Frontal cortex (tissue), 4 donors: ENCODE data around the gene TRIM45. TPM values are rescaled to one million over a fixed set of nuclear protein-coding genes. Genes with fewer than 3 reads are reported as not detected.
A peak's percentile ranks its signal among the peaks of the same experiment; 100 is the strongest.
"Not testable (repeated sequence)": the region's sequence is repeated elsewhere in the genome, so short reads cannot be mapped to it uniquely, and the experiment has no call there.

Source experiments
- DNase-seq, 2 donors: peaks; one replicate each; pipeline ENCODE4 v3.0.0; 2012; ENCODE audit warnings: low spot score in 2 of 2
- FAIRE-seq: peaks from 2 replicates; lab custom pipeline; 2012; peaks lifted over from hg19 to GRCh38; lab: Jason Lieb, UNC
- total RNA-seq: library from RNA; depleted of rRNA; stranded (reverse); fragments of >200 nt; gene quantifications from one replicate; pipeline ENCODE4 v1.2.3, GENCODE V29; 2014
- donor health status: control.
- donor health status: control.
- donor health status: control.

TRIM45 gene
- total RNA-seq, 1 donor from 2014 or later, result 3.7 TPM

DNA sequence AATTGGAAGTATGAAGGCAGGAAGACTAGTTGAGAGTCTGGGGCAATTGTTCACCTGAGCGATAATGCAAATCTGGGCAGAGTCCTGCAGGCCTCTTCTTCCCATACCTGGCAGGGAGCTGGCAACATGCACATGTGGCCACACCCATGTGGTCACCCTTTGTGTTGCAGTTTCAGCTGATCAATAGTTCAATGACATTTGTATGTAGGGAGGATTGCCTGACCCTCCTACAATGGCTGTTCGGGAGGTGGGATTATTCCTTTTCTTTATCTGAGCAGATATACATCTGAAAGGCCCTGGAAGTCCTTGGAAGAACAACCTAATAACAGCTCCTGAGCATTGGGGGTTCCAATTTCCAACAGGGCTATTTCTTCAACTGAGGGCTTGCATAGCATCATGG, 15.2 kb upstream of the TRIM45 start:
- DNase-seq, result no peak
- FAIRE-seq, result no peak

DNA sequence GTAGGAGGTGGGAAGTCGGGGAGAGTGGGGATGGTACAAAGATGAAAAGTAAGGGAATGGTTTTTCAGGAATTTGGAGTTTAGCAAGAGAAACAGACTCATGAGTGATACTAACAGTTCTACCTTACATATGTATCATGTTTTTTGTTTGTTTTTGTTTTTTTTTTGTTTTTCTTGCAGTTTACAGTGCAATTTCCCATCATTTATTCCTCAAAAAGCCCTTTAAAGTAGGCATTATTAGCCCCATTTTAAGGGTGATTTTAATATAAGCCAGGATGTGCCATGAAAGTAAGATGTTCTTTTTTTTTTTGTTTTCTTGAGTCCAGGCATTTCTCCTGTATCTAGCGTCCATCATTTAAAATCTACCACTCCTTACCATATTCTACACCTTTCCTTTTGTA, 13.8 kb upstream of the TRIM45 start:
- FAIRE-seq (no peak), DNase-seq (no peak)

DNA sequence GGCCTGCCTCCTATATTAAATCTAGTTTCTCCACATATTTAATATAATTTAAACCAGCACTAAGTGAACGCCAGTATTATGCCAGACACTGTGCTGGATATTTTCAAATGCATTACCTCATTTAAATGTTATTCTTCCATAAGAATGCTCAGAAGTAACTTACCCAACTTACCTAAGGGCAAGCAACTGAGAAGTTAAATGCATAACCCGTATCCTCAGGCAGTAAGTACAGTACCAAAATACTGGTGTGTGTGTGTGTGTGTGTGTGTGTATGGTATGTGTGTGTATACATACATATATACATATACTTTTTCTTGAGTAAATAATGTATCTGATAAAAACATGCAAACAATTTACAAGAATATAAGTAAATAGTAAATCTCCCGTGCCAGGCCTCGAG, 9.0 kb upstream of the TRIM45 start:
- DNase-seq, result no peak

DNA sequence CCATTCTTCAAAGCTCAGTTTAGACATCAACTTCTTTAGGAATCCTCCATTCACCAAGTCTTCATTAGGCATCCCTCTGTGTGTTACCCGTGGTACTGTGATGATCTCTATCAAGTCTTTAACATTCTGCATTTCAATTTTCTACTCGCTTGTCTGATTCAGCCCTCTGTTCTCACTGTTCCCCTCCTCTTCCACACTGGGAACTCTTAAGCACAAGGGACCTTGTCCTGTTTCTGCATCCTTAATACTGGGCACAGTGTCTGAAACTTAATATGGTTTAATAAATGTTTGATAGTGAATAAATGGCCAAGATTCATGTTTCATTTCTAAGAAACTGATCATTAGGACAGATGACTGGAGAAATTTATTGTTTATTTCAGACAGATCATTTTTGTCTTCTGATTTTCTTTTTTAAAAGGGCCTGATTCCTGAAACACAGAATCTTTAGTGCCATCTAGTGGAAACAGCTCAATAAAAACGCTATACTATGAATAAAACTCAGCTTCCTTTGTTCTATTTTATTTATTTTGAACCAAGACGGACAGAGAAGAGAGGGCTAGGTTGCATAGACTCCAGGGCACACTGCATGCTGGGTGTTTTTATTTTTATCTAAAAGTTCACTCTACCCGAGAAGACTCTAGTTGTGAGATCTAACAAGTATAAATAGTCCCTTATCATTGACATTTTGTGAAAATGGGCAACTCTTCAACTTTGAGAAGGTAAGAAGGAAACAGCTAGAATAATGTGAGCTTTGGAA, 7.0 kb upstream of the TRIM45 start:
- peak; percentile 30 to 42 for DNase-seq

More for the DNA sequence above, 9.0 kb upstream of the TRIM45 start:
- no peak for FAIRE-seq

DNA sequence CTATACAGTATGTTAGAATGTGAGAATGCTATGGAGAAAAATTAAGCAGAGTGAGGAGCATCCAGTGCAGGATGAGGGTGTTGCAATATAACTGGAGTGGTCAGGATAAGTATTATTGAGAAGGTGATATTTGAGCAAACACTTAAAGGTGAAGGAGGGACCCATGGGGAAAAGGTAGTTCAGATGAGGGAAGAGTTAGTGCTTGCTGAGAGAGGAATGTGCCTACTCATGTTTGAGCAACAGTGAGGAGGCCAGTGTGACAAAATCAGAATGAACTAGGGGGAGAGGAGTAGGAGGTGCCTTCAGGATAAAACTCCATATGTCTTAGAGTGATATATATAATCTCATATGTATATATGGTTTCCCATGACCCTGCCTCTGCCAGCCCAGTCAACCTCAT, 6.2 kb upstream of the TRIM45 start:
- FAIRE-seq, result no peak
- no peak for DNase-seq

More for the DNA sequence above, 7.0 kb upstream of the TRIM45 start:
- peak; percentile 39 for FAIRE-seq

DNA sequence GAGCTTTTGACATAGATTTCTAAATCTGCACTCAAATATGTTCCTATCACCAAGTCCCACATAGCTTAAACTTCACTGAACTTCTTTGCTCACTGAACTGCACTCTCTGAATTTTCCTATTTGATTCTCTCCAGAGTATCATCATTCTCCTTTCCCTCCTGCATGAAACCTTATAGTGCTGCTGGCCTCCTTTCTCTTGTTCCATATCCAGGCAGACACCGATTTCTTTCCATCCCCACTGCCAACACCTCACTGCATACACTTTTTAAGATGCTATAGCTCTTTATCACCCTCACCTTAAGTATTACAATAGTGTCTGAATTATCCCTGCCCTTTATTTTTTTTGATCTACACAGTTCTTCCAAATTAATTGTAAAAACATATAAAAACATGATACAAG, 3.1 kb upstream of the TRIM45 start:
- no peak for FAIRE-seq

DNA sequence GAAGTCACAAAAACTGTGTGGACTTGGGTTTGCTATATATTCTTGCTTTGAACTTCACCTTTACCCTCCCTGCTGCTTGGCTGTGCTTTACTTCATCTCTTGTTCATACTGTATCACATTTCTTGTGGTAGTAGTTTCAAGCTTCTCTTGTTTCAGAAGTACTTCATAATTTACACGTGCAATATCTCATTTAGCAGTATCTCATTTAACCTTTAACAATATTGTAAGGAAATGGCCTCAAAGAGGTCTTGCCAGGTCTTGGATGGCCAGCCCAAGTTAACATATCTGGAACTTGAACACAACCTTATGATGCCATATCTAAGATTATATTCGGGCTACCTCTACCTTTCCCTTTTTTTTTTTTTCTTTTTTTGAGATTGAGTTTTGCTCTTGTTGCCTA, 1.7 kb upstream of the TRIM45 start:
- DNase-seq (no peak), FAIRE-seq (no peak)

More for the DNA sequence above, 3.1 kb upstream of the TRIM45 start:
- DNase-seq, result no peak

DNA sequence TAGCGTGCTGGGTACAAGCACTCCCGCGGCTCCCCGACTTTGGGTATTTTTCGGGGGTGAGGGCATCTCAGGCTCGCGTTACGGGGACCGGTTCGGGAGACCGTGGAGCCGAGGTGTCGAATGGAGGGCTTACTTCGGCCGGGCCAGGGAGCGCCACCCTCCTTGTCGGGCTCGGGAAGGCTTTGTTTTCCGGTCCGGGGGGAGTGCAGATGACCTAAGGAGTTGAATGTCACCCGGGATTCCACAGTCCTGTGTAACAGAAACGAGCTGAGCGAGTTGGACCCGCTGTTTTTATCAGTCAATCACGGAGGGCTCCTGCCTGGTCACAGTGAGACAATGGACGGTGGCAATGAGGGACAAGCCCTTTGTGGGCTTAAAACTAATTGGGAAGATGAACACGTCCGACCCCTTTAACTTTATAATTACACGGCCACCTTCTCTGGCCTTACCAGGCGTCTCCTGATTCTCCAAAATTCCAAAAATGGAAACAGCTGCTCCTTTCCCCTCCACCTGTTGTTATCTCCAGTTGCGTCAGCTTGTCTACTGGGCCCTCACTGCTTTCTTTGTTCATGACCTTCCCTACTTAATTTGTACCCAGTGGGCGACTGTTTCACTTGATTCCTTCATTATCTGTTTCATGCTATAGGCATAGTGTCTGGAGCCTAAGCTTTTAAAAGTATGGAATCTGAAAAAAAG, 929 bp upstream of the TRIM45 start:
- FAIRE-seq (no peak), DNase-seq (no peak)

DNA sequence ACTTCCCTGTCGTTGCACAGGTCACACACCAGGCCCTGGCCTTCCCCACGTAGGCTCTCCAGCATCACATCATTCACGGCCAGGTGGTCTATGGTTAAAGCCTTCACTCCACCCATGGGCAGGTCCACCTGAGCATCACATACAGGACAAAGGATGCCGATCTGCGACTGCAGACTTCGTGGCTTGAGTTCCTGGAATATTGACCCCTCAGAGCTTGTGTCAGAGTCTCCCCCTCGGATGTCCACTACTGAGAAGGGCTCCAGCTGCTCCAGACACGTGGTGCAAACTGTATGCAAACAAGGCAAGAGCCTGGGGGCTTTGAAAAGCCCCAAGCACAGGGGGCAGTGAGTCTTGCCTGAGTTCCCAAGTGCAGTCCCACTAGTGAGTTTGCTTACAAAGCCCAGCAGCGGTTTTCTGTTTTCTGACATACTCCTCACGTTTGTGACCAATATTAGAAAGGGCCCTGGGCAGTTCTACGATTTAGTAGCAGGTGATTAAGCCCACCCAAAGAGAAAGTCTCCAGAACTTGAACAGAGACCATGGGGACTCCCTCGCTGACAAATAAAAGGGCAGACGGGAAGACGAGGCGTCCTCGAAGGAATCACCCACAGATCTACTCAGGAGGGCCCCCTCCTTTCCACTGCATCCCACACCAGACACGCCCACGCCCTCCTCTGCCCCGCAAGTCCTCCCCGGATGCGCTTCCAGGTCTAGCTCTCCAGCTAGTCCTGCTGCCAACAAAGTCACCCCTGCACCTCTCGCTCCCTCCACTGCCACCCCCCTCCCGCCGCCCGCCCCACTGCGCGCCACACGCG, 568 bp downstream of the TRIM45 start:
- DNase-seq (peak in 1 of 2 donors; percentile 17), FAIRE-seq (no peak)

DNA sequence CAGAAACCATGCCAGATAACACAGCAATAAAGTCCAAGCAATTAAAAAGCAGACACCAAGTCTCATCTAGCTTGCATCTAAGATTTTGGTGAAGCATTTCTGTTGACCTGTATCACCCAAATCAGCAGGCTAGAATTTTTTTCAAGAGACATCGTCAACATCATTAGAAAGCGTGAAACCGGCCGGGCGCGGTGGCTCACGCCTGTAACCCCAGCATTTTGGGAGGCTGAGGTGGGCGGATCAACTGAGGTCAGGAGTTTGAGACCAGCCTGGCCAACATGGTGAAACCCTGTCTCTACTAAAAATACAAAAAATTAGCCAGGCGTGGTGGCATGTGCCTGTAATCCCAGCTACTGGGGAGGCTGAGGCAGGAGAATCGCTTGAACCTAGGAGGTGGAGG, 2.4 kb downstream of the TRIM45 start:
- not testable (repeated sequence) for DNase-seq, FAIRE-seq

DNA sequence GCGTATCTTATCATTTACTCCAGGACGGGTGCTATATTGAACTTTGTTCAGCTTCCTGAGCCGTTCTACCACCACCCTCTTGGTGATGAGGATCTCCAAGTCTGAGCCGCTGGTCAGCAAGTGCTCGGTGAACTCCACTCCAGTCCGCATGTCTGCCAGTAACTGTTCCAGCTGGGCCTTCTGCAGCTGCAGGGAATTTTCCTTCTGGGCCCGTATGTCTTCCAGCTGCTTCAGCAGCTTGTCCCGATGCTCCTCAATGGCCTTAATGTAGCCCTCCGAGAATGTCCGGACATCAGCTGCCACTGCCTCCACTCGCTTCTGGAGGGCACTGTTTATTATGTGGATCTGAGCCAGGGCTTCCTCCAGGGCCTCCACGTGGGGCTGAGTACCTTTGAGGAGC, 3.4 kb downstream of the TRIM45 start:
- DNase-seq (no peak), FAIRE-seq (no peak)

DNA sequence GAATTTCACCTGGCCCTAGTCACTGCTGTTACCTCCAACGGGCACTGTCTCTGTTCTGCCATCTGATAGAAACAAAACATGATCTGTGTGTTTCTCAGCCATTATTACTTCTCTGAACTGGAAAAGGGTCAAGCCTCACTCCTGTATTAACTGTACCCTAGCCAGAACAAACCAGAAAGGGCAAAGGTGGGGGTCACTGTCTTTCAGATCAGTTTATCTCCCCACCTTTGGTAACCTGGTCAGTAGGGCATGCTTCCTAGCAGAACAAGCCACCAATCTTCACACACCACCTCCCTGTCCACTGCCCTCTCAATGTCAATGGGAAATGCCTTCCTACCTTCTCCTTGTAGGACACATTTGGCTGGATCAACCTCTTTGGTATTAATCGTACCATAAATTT, 3.9 kb downstream of the TRIM45 start:
- DNase-seq (no peak), FAIRE-seq (no peak)

DNA sequence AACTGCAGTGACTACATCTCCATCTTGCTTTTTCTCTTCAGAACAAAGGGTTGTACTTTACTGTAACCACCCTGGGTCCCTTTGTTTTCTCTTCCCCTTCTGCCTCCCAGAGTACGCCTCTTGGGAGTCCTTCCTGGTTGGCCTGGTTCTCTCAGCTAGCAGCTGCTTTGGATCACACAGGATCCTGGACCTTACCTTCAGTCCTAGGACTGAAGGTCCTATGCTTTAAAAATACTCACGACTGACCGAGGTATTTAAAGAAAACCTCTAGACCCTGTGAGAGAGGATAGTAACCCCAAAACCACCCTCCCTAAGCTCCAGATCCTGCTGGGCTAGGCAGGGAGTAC, 4.8 kb downstream of the TRIM45 start:
- no peak for FAIRE-seq
- DNase-seq, result no peak

DNA sequence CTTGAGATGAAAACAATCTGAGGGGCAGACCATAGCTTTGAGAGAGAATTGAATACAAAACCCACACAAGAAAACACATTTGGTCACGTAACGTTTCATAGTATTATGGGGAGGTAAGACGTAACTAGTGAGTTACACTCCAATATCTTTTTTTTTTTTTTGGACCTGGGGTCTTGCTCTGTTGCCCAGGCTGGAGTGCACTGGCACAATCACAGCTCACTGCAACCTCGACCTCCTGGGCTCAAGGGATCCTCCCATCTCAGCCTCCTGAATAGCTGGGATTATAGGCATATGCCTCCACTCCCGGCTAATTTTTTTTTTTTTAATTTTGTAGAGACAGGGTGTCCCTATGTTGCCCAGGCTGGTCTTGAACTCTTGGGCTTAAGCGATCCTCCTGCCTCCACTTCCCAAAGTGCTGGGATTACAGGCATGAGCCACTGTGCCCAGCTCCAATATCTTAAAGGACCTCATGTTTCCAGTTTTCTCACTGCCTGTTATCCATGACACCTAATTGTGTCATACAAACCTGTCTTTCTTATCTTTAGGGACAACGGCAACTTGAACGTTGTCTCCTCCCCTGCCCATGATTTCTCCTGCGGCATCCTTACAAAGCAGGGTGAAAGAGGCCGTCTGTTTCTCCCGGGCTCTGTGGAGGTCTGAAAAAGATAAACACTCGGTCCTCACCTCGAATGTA, 5.3 kb downstream of the TRIM45 start:
- no peak for DNase-seq
- FAIRE-seq, result no peak

DNA sequence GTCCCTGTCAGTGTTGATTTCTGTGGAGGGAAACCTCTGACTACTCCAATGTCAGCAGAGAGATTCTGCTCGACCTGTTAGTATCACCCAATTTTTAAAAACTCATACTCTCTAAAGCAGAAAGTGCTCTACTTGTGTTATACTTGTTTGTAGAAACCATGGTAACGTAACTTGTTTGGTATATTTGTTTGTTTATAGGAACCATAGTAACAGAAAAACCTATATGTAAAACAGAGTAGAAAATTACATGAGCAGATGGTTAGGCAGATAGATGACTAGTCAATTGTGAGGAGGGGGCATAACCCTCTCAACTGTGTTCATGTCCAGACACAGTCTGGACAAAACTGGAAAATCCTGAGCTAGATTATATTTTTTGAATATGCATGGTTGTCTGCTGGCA, 6.7 kb downstream of the TRIM45 start:
- no peak for FAIRE-seq
- no peak for DNase-seq

DNA sequence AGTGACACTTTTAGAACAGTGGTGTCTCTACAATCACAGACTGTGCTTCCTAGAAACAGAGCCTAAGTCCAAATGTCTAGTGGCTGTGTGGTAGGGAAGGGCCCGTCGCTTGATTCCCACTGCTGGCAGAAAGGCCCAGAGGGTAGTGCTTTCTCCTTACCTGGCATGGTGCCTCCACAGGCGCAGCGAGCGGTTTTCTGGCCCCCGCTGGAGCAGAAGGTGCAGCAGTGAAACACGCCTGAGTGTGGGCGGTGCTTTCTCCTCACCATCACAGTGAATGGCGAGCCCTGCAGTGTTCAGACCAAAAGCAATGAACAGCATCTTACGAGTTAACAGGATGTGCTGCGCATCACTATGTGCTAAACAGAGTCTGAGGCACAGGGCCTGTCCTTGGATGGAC, 8.3 kb downstream of the TRIM45 start:
- no peak for FAIRE-seq

DNA sequence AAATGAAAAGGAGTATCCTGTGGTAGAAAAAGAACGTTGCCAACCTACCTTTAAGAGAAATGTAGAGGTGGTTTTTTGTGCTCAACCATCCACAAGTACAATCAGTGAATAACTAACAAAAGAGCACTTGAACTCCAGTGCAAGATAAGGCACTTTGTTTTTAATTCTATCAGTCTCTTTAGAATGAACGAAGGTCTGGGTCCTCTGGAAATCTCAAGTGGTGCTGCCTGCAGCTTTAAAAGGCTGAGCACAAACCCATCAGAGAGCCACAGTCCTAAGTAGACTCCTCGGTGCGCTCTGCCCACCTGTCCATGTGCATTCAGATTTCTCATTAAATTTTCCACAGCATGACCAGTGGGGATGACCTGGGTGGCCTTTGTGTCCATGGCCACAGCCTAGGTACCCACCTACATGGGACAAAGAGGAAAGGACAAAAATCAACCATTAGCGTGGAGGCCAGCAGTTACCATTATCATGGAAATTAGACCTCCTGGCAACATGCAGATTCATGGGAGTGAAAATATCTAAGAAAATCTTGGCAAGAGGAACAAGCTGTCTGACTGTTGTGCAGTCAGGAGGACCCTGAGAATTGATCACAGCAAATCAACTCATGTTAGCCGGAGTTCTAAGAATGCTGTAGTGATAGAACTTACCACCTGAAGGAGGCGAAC, 9.4 kb downstream of the TRIM45 start:
- no peak for DNase-seq
- no peak for FAIRE-seq

More for the DNA sequence above, 8.3 kb downstream of the TRIM45 start:
- no peak for DNase-seq

DNA sequence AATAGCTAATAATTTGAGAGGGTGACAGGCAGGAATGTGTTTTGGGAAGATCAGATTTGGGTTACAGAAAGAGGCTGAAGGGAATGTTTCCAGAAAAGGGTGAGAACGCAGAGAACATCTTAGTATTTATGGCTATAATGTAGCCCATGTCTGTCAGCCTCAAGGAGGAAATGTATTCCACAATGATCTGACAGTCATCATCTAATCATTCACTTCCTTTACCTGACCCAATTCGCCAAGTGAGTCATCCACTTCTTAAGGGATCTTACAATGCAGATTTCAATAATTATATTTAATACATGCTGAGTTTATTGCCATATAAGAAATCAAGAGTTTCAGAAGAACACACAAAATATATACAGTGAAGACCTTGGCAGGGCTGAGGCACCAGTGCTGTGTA, 10.8 kb downstream of the TRIM45 start:
- FAIRE-seq (no peak), DNase-seq (no peak)

DNA sequence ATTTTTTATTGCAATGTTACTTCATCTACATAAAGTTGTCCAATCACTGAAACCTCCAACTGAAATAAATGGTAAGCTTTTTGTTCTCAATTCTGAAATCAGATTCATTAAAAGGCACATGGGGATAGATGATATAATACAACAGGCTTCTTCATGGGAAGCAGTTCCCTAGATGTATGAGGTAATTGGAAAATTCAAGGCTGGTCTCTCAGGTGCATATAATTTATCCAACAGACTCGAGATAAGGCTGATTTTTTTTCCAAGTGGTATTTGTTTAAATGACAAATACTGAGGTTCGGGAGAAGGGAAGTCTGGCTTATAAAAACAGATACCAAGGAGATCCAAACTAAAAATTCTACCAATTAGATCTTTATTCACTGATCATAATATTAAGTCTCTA, 14.2 kb downstream of the TRIM45 start:
- FAIRE-seq (no peak), DNase-seq (no peak)

DNA sequence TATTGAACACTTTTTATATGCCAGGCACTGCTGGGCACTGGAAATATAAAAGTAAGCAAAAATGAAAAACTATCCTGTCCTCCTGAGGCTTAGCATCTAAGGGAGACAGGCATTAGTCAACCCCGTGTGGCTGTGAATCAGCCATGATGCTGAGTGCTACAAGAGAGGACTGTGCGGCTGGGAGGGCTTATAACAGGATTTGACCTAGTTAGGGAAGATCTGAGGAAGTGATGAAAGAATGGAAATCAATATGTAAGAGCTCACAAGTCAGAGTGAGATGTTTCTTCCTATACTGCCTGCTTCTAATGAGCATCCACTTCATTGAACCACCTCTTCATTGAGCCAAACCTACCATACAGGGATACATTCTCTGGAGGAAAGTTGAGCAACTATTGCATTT, 15.1 kb downstream of the TRIM45 start:
- DNase-seq (no peak), FAIRE-seq (no peak)
